ENCODE measurements around the gene PHYHD1. TPM values are rescaled to one million over a fixed set of nuclear protein-coding genes. Genes with fewer than 3 reads are reported as not detected.

PHYHD1 gene
- total and polyA plus RNA-seq, 2 of the 13 experiments (the other 11 are each of a cell fraction or from before 2014, with no cell fraction given), result 10.6 to 25.3 TPM

DNA sequence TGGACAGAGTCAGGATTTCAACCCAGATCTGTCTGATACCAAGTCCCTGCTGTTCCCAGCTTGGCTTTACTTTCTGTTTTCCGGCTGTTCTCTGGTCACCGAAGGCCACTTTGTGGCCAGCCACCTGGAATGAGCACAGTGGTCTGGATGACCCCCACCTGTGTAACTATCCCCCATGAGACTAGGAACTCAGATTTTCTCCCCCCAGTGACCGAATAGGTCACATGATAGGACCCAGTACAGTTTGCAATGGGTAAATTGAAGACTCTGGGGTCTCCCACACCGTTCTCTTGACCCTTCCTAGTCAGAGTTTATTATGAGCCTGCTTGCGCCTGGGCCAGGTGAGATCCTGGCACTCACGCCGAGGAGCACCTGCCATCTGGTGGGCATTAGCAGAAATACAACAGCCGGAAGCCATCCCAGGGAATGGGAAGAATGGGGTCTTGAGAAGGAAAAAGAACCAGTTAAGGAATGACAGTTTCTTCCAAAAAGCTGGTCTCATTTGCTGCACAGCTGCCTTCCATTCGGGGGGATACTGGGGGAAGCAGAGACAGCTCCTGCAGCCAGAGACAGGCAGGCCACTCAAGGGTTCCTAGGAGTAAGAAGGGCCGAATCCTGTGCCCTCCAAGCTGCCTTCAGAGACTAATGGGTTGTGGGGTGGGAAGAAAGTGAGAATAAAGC is 7.1 kb downstream of the PHYHD1 start (continued):
- no peak for TF ChIP-seq MIER2 (CRISPR knock-in tag; IDR thresholded peaks at IDR 0.05)
- TF ChIP-seq, protein P1, sequence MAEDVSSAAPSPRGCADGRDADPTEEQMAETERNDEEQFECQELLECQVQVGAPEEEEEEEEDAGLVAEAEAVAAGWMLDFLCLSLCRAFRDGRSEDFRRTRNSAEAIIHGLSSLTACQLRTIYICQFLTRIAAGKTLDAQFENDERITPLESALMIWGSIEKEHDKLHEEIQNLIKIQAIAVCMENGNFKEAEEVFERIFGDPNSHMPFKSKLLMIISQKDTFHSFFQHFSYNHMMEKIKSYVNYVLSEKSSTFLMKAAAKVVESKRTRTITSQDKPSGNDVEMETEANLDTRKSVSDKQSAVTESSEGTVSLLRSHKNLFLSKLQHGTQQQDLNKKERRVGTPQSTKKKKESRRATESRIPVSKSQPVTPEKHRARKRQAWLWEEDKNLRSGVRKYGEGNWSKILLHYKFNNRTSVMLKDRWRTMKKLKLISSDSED (CRISPR knock-in tag; IDR thresholded peaks at IDR 0.05), result no peak
- TF ChIP-seq HOXA5 (CRISPR knock-in tag; IDR thresholded peaks at IDR 0.05), result no peak
- TF ChIP-seq ZNF660 (CRISPR knock-in tag; IDR thresholded peaks at IDR 0.05; ENCODE audit: borderline replicate concordance, low read depth), result no peak
- TF ChIP-seq MEIS2 (CRISPR knock-in tag; IDR thresholded peaks at IDR 0.05), result no peak
- TF ChIP-seq POLR2AphosphoS5 (IDR thresholded peaks at IDR 0.05; ENCODE audit: low read depth, low read length), result no peak
- TF ChIP-seq ZNF44 (CRISPR knock-in tag; IDR thresholded peaks at IDR 0.05), result no peak
- TF ChIP-seq, protein P2, sequence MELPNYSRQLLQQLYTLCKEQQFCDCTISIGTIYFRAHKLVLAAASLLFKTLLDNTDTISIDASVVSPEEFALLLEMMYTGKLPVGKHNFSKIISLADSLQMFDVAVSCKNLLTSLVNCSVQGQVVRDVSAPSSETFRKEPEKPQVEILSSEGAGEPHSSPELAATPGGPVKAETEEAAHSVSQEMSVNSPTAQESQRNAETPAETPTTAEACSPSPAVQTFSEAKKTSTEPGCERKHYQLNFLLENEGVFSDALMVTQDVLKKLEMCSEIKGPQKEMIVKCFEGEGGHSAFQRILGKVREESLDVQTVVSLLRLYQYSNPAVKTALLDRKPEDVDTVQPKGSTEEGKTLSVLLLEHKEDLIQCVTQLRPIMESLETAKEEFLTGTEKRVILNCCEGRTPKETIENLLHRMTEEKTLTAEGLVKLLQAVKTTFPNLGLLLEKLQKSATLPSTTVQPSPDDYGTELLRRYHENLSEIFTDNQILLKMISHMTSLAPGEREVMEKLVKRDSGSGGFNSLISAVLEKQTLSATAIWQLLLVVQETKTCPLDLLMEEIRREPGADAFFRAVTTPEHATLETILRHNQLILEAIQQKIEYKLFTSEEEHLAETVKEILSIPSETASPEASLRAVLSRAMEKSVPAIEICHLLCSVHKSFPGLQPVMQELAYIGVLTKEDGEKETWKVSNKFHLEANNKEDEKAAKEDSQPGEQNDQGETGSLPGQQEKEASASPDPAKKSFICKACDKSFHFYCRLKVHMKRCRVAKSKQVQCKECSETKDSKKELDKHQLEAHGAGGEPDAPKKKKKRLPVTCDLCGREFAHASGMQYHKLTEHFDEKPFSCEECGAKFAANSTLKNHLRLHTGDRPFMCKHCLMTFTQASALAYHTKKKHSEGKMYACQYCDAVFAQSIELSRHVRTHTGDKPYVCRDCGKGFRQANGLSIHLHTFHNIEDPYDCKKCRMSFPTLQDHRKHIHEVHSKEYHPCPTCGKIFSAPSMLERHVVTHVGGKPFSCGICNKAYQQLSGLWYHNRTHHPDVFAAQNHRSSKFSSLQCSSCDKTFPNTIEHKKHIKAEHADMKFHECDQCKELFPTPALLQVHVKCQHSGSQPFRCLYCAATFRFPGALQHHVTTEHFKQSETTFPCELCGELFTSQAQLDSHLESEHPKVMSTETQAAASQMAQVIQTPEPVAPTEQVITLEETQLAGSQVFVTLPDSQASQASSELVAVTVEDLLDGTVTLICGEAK (IDR thresholded peaks at IDR 0.05), result no peak
- TF ChIP-seq, protein P2 (CRISPR knock-in tag; IDR thresholded peaks at IDR 0.05), result no peak
- no peak for TF ChIP-seq CHD2 (IDR thresholded peaks at IDR 0.05; ENCODE audit: low read depth, low read length)
- no peak for TF ChIP-seq XBP1 (CRISPR knock-in tag; IDR thresholded peaks at IDR 0.05)
- no peak for TF ChIP-seq HINFP (CRISPR knock-in tag; IDR thresholded peaks at IDR 0.05; ENCODE audit: low read depth)
- TF ChIP-seq ZIK1 (CRISPR knock-in tag; IDR thresholded peaks at IDR 0.05; ENCODE audit: borderline replicate concordance, low read depth), result no peak
- TF ChIP-seq SMARCE1 (IDR thresholded peaks at IDR 0.05; ENCODE audit: borderline replicate concordance), result no peak
- TF ChIP-seq ZNF468 (CRISPR knock-in tag; IDR thresholded peaks at IDR 0.05), result no peak
- TF ChIP-seq REXO4 (CRISPR knock-in tag; IDR thresholded peaks at IDR 0.05; ENCODE audit: borderline replicate concordance), result no peak
